GM20431 (cell line): Measurements from ENCODE around the gene SLC25A25.
"Not testable (repeated sequence)": the region's sequence is repeated elsewhere in the genome, so short reads cannot be mapped to it uniquely, and the experiment has no call there.

ENCODE experiments used
- in situ Hi-C: fragments of 300-500 bp; cut with MseI, MboI; formaldehyde crosslinking; loops from one replicate; pipeline ENCODE4 v1.15.0; 2020; ENCODE audit warnings: low sequenced_read_pairs; ENCODE audit not compliant: unreplicated experiment

SLC25A25 gene

DNA sequence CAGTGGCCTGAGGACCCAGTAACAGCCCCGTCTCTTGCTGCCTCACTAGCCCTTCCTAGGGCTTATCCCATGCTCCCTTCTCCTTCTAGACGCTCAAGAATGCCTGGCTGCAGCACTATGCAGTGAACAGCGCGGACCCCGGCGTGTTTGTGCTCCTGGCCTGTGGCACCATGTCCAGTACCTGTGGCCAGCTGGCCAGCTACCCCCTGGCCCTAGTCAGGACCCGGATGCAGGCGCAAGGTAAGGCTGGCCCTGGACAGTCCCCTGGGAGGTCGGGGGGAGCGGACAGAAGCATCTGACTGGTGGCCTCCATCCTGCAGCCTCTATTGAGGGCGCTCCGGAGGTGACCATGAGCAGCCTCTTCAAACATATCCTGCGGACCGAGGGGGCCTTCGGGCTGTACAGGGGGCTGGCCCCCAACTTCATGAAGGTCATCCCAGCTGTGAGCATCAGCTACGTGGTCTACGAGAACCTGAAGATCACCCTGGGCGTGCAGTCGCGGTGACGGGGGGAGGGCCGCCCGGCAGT lies 39.0 kb downstream of the SLC25A25 start:
- in situ Hi-C loops: no loop called here

DNA sequence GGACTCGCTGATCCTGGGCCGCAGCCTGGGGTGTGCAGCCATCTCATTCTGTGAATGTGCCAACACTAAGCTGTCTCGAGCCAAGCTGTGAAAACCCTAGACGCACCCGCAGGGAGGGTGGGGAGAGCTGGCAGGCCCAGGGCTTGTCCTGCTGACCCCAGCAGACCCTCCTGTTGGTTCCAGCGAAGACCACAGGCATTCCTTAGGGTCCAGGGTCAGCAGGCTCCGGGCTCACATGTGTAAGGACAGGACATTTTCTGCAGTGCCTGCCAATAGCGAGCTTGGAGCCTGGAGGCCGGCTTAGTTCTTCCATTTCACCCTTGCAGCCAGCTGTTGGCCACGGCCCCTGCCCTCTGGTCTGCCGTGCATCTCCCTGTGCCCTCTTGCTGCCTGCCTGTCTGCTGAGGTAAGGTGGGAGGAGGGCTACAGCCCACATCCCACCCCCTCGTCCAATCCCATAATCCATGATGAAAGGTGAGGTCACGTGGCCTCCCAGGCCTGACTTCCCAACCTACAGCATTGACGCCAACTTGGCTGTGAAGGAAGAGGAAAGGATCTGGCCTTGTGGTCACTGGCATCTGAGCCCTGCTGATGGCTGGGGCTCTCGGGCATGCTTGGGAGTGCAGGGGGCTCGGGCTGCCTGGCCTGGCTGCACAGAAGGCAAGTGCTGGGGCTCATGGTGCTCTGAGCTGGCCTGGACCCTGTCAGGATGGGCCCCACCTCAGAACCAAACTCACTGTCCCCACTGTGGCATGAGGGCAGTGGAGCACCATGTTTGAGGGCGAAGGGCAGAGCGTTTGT lies 39.6 kb downstream of the SLC25A25 start:
- in situ Hi-C loops: no loop called here

DNA sequence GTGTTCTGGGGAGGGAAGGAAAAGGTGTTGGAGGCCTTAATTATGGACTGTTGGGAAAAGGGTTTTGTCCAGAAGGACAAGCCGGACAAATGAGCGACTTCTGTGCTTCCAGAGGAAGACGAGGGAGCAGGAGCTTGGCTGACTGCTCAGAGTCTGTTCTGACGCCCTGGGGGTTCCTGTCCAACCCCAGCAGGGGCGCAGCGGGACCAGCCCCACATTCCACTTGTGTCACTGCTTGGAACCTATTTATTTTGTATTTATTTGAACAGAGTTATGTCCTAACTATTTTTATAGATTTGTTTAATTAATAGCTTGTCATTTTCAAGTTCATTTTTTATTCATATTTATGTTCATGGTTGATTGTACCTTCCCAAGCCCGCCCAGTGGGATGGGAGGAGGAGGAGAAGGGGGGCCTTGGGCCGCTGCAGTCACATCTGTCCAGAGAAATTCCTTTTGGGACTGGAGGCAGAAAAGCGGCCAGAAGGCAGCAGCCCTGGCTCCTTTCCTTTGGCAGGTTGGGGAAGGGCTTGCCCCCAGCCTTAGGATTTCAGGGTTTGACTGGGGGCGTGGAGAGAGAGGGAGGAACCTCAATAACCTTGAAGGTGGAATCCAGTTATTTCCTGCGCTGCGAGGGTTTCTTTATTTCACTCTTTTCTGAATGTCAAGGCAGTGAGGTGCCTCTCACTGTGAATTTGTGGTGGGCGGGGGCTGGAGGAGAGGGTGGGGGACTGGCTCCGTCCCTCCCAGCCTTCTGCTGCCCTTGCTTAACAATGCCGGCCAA lies 40.4 kb downstream of the SLC25A25 start:
- in situ Hi-C loops: no loop called here

DNA sequence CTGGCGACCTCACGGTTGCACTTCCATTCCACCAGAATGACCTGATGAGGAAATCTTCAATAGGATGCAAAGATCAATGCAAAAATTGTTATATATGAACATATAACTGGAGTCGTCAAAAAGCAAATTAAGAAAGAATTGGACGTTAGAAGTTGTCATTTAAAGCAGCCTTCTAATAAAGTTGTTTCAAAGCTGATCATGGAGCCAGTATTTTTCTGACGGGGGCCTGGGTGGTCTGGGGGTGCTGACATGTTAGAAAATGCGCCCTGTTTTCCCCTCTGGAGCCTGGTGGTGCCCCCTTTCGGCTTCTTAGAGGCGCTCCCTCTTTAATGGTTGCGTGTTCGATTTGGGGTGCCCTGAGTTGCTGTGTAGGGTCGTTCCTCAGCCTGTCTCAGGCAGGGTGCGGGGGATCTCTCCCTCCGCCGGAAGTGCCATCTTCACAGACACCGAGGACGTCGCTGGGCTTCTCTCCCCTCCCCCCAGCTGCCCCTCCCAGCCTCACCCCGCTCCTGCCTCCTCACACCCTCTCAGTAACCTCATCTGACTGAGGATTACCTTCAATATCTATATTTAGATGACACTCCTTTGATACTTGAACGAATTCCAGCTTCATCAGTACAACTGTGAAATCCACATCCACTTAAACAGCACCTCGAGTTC lies 41.1 kb downstream of the SLC25A25 start:
- in situ Hi-C loops: no loop called here

DNA sequence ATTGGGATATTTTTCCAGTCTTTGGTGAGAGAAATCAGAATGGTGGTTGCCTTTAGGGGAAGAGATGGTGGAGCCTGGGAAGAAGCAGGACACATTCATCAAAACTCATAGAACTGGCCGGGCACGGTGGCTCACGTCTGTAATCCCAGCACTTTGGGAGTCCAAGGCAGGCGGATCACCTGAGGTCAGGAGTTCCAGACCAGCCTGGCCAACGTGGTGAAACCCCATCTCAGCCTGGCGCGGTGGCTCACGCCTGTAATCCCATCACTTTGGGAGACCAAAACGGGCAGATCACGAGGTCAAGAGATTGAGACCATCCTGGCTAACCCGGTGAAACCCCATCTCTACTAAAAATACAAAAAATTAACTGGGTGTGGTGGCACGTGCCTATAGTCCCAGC lies 43.7 kb downstream of the SLC25A25 start:
- in situ Hi-C loops: not testable (repeated sequence)

DNA sequence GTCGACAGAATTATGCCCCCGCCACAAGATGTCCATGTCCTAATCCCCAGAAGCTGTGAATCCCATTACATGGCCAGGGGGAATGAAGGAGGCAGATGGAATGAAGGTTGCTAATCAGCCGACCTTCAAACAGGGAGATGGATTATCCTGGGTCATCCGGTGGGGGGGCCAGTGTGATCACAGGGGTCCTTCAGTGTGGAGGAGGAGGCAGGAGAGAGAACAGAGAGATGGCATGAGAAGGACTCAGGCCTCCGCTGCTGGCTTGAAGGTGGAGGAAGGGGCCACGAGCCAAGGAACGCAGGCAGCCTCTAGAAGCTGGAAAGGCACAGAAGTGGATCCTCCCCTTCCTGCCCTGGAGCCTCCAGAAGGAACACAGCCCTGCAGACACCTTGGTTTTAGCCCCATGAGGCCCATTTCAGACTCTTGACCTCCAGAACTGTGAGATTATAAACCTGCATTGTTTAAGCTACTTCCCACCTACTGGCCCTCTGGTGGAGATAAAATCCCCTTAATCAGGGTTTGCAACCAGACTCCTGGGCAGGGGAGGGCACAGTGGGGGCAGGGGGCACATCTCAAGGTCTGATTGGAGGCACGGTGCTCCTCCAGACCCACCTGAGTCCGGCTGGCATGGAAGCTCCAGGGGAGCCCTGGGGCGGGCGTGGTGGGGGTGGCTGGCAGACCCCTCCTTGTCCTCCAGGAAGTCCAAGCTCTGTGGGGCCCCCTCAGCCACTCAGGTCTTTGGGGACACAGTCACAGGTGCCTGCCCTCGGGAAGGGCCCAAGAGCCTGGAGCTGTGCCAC lies 45.7 kb downstream of the SLC25A25 start:
- in situ Hi-C loops: no loop called here

- in situ Hi-C loops: no loop called here
Observed at GRCh38 chr9:128114326-128115186, 46.5 kb downstream of the SLC25A25 start.

DNA sequence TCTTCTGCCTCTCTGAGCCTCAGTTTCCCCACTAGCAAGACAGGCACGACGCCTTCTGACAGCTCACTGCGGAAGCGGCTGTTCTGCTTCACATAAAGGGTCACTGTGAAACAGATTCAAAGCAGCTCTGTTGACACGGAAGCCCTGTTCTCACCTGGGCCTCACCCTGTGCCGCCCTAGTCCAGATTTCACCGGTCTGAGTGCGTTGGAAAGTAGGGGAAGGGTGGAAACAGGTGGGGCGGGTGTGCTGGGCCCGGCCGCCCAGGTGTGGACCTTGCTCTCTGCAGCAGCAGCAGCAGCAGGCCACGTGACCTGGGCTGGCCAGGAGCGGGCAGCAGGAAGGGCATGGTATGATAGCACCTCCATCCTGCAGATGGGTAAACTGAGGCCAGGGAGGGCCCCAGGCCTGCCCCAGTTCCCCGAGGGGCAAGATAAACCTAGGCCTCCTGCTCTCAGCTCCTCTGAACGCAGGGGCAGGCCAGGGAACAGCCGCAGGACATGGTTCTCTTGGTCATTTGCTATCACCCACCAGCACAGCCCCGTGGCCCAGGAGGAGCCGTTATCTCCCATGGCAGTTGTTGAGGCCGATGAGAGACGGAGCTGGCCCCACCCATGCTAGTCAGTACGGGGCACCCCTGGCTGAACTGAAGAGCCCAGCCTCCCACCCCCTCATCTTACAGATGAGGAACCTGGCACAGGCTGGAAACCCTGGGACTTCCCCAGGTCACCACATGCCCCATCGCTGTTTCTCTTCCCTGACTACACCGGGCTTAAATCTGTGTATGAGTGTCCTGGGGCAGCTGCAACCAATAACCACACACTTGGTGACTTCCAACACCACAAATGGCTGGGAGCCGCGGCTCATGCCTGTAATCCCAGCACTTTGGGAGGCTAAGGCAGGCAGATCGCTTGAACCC lies 47.4 kb downstream of the SLC25A25 start:
- in situ Hi-C loops: no loop called here

- in situ Hi-C loops: no loop called here
Observed at GRCh38 chr9:128116104-128117083, 48.4 kb downstream of the SLC25A25 start.

- in situ Hi-C loops: no loop called here
Observed at GRCh38 chr9:128117613-128118471, 49.8 kb downstream of the SLC25A25 start.

GRCh38 chr9:128118472-128118857 lies 50.4 kb downstream of the SLC25A25 start:
- in situ Hi-C loops: no loop called here

- in situ Hi-C loops: no loop called here
Observed at GRCh38 chr9:128118971-128119665, 51.1 kb downstream of the SLC25A25 start.

DNA sequence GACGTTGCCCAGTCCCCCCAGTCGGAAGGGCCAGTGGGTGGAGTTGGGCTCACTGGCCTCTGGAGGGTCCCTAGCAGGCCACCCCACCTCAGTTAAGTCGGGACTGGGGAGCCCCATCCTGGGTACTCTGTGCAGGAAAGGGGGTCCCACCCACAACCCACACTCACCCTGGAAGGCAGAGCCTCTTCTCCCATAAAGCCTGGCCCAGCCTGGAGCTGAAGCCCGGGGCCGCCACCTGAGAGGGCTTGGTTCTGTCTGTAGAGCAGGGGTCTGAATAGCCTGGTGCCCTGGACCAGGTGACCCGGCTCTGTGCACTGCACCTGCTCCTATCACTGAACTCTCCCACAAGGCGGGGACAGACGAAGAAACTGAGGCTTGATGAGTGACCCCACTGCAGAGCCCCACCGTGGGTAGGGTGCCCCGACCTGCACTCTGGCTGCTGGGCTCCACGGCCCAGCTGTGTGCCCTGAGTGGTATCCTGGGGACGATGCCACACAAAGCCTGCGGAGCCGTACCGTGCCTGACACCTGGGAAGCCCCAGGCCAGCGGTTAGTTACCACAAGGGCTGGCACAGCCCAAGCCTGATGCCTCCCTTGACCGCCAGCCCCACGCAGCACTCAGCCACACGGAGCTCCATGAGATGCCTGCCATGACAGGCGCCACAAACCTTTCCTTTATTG lies 52.2 kb downstream of the SLC25A25 start:
- in situ Hi-C loops: no loop called here

GRCh38 chr9:128120741-128121465 lies 52.9 kb downstream of the SLC25A25 start:
- in situ Hi-C loops: no loop called here
